Measurements from ENCODE around the gene FAM107B.

DNA sequence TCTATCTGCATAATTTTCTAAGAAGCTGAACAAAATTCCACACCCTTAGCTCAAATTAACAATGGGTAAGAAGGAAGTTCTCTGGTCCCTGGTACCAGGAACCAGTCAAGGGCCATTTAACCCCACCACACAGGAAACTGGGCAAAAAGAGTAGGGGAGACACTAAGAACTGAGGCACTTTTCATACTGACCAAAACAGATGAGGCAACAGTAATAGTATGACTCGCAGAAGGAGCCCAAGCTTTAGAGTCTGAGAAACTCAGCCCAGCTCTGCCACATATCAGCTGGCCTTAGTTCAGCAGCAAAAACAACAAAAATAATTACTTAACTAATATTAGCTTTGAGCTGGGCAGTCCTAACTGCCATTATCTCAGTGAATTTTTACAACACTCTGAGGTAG lies 221.2 kb downstream of the FAM107B start:
- TF ChIP-seq POLR2A (IDR thresholded peaks at IDR 0.05) (no peak), CTCF (IDR thresholded peaks at IDR 0.05) (no peak)

All from heart left ventricle (tissue), 13 donors.